K562 (cell line): Measurements from ENCODE around the gene SAMD11. TPM values are rescaled to one million over a fixed set of nuclear protein-coding genes. Genes with fewer than 3 reads are reported as not detected.

Experiments
- DIDO1 ChIP-seq: fragments of 450-650 bp; IDR thresholded peaks from 2 replicates; pipeline ENCODE4 v1.6.1; 2016; ENCODE audit warnings: low read depth, missing biosample characterization, missing genetic modification characterization
- ZNF384 ChIP-seq: IDR thresholded peaks from 2 replicates; pipeline ENCODE4 v1.6.1; 2012; ENCODE audit warnings: low read depth, low read length, improper control_type of control experiment
- ZNF707 ChIP-seq: fragments of 250-450 bp; sonication (Bioruptor Pico); conservative IDR thresholded peaks from 2 replicates; pipeline ENCODE4 v1.8.0; 2022; ENCODE audit warnings: inconsistent platforms, mild to moderate bottlenecking, moderate library complexity
- polyA plus RNA-seq, 8 experiments: library from polyadenylated mRNA; depleted of rRNA in 4 of 8; stranded (reverse) in 5 of 8; unstranded in 3 of 8; fragments of >200 nt; fragmentation: Nextera tagmentation in 2 of 8; fragmentation: Illumina TruSeq in 1 of 8; extraction: Ambion mirVana in 2 of 8; extraction: Trizol in 1 of 8; gene quantifications; 2 replicates each; pipeline versions ENCODE4 v1.2.1 to v1.2.3, GENCODE V29; 2011 to 2014; ENCODE audit warnings: inconsistent platforms in 1 of 8, missing spikeins in 1 of 8
- total RNA-seq, 7 experiments: library from RNA; depleted of rRNA in 6 of 7; stranded (reverse); fragments of >200 nt in 6 of 7; fragmentation: Illumina TruSeq in 2 of 7; extraction: Trizol in 2 of 7; gene quantifications; 2 replicates each; pipeline versions ENCODE4 v1.2.1 to v1.2.3, GENCODE V29; 2011 to 2021; ENCODE audit warnings: low replicate concordance in 1 of 7
- TF ChIP-seq, protein P1 (sequence below), 2 experiments: IDR thresholded peaks; 2 replicates each; pipeline ENCODE4 v1.6.1; 2012; ENCODE audit warnings: improper control_type of control experiment in 2 of 2, low read depth in 2 of 2, low read length in 2 of 2, borderline replicate concordance in 1 of 2
- TF ChIP-seq, protein P2 (sequence below): fragments of 250-450 bp; sonication (Bioruptor Pico); IDR thresholded peaks from 2 replicates; pipeline ENCODE4 v1.4.0; 2020

The SAMD11 gene
- total and polyA plus RNA-seq, 9 of the 15 experiments (the other 6 are each of a cell fraction or from before 2014, with no cell fraction given), result 0.07 to 0.82 (median 0.11) TPM; not detected in 2

DNA sequence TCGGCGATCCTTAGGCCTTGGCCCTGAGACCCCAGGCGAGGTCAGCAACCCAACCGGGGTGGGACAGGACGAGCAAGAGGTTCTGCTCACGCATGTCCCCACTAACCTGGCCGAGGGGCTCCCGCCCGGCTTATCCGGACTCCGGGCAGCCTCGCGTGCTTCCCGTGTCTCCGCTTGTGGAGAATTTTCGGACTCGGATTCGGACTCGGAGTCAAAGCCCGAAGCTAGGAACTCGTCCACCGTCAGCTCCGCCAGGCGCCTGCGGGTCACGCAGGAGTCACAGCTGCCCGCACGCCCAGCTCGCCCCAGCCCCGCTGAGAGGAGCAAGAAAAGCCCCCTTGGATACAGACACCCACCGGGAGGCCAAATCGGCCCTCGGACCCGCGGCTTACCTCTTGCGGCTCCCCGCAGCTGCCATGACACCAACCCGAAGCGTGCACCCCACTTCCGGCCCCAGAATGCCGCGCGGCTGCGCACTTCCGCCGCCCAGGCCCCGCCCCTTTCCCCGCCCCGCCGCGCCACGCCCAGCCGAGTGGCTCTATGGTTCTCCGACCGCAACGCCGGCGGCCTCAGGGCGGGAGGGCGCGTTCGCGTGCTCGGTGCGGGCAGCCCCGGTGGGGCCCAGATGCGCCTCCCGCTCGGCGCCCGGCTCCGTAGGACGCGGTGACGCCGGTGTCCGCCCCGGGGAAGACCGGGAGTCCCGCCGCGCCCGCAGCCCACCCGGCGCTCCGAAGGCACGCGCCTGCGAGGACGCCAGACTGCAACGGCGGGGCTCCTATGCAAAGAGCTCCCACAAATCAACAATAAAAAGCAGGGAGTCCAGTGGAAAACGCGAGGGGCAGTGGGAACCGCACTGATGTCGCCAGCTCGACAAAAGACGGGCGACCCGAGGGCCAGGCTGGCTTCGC is 35.4 kb downstream of the SAMD11 start, which contains the start of gene NOC2L (continued):
- TF ChIP-seq, protein P1, sequence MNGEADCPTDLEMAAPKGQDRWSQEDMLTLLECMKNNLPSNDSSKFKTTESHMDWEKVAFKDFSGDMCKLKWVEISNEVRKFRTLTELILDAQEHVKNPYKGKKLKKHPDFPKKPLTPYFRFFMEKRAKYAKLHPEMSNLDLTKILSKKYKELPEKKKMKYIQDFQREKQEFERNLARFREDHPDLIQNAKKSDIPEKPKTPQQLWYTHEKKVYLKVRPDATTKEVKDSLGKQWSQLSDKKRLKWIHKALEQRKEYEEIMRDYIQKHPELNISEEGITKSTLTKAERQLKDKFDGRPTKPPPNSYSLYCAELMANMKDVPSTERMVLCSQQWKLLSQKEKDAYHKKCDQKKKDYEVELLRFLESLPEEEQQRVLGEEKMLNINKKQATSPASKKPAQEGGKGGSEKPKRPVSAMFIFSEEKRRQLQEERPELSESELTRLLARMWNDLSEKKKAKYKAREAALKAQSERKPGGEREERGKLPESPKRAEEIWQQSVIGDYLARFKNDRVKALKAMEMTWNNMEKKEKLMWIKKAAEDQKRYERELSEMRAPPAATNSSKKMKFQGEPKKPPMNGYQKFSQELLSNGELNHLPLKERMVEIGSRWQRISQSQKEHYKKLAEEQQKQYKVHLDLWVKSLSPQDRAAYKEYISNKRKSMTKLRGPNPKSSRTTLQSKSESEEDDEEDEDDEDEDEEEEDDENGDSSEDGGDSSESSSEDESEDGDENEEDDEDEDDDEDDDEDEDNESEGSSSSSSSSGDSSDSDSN (IDR thresholded peaks at IDR 0.05; ENCODE audit: borderline replicate concordance in 1 of 2, low read depth in 2 of 2, low read length in 2 of 2), result peak in 1 of 2 experiments; percentile 70; a peak in 1 of 4 replicates
- TF ChIP-seq, protein P2, sequence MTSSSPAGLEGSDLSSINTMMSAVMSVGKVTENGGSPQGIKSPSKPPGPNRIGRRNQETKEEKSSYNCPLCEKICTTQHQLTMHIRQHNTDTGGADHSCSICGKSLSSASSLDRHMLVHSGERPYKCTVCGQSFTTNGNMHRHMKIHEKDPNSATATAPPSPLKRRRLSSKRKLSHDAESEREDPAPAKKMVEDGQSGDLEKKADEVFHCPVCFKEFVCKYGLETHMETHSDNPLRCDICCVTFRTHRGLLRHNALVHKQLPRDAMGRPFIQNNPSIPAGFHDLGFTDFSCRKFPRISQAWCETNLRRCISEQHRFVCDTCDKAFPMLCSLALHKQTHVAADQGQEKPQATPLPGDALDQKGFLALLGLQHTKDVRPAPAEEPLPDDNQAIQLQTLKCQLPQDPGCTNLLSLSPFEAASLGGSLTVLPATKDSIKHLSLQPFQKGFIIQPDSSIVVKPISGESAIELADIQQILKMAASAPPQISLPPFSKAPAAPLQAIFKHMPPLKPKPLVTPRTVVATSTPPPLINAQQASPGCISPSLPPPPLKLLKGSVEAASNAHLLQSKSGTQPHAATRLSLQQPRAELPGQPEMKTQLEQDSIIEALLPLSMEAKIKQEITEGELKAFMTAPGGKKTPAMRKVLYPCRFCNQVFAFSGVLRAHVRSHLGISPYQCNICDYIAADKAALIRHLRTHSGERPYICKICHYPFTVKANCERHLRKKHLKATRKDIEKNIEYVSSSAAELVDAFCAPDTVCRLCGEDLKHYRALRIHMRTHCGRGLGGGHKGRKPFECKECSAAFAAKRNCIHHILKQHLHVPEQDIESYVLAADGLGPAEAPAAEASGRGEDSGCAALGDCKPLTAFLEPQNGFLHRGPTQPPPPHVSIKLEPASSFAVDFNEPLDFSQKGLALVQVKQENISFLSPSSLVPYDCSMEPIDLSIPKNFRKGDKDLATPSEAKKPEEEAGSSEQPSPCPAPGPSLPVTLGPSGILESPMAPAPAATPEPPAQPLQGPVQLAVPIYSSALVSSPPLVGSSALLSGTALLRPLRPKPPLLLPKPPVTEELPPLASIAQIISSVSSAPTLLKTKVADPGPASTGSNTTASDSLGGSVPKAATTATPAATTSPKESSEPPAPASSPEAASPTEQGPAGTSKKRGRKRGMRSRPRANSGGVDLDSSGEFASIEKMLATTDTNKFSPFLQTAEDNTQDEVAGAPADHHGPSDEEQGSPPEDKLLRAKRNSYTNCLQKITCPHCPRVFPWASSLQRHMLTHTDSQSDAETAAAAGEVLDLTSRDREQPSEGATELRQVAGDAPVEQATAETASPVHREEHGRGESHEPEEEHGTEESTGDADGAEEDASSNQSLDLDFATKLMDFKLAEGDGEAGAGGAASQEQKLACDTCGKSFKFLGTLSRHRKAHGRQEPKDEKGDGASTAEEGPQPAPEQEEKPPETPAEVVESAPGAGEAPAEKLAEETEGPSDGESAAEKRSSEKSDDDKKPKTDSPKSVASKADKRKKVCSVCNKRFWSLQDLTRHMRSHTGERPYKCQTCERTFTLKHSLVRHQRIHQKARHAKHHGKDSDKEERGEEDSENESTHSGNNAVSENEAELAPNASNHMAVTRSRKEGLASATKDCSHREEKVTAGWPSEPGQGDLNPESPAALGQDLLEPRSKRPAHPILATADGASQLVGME (CRISPR knock-in tag), result 0 out of 2 replicates have a peak, but pooled peaks have one; percentile 33
- TF ChIP-seq ZNF384 (no peak), ZNF707 (peak; percentile 60; the same call in 1 of the 2 replicates), DIDO1 (tag) (peak; percentile 67; the same call in 1 of the 2 replicates)
